Liver (tissue), 9 donors: ENCODE results near the gene CUL1. TPM values are rescaled to one million over a fixed set of nuclear protein-coding genes. Genes with fewer than 3 reads are reported as not detected.

Experiments used
- DNase-seq: peaks from one replicate; pipeline ENCODE4 v3.0.0-alpha.2; 2017; ENCODE audit warnings: low spot score
- H3K27ac ChIP-seq, 2 donors: one replicate each; pipeline ENCODE4 v1.7.0; 2013; ENCODE audit warnings: inconsistent platforms in 2 of 2, low read length in 2 of 2, control low read depth in 1 of 2, low read depth in 1 of 2, mild to moderate bottlenecking in 1 of 2
- H3K27me3 ChIP-seq, 4 donors: one replicate each; pipeline versions ENCODE4 v1.6.1 to v1.7.0; 2013; ENCODE audit warnings: low read length in 3 of 4, inconsistent platforms in 1 of 4, mild to moderate bottlenecking in 1 of 4, moderate library complexity in 1 of 4; ENCODE audit not compliant: control insufficient read depth in 4 of 4, insufficient read depth in 4 of 4
- H3K36me3 ChIP-seq, 4 donors: one replicate each; pipeline versions ENCODE4 v1.6.1 to v1.7.0; 2013; ENCODE audit warnings: low read length in 3 of 4, mild to moderate bottlenecking in 3 of 4, low read depth in 1 of 4, moderate library complexity in 1 of 4; ENCODE audit not compliant: control insufficient read depth in 4 of 4, insufficient read depth in 3 of 4
- H3K4me1 ChIP-seq, 4 donors: one replicate each; pipeline versions ENCODE4 v1.6.1 to v1.7.0; 2013; ENCODE audit warnings: low read length in 3 of 4, mild to moderate bottlenecking in 3 of 4, moderate library complexity in 1 of 4; ENCODE audit not compliant: control insufficient read depth in 4 of 4, insufficient read depth in 4 of 4
- H3K4me3 ChIP-seq, 3 donors: one replicate each; pipeline versions ENCODE4 v1.6.1 to v1.7.0; 2013; ENCODE audit warnings: low read length in 3 of 3, control low read depth in 1 of 3, low read depth in 1 of 3, mild to moderate bottlenecking in 1 of 3
- H3K9ac ChIP-seq, 2 donors: one replicate each; pipeline ENCODE4 v1.7.0; 2013; ENCODE audit warnings: low read length in 2 of 2, mild to moderate bottlenecking in 2 of 2, moderate library complexity in 2 of 2, control low read depth in 1 of 2, low read depth in 1 of 2
- H3K9me3 ChIP-seq, 4 donors: one replicate each; pipeline versions ENCODE4 v1.6.1 to v1.7.0; 2013; ENCODE audit warnings: low read length in 3 of 4; ENCODE audit not compliant: control insufficient read depth in 4 of 4
- ATF3 ChIP-seq: IDR thresholded peaks from 2 replicates; pipeline ENCODE4 v1.6.1; 2016; ENCODE audit warnings: antibody characterized with exemption
- CTCF ChIP-seq: fragments of 150-350 bp; IDR thresholded peaks from 2 replicates; pipeline ENCODE4 v1.5.1; 2017; ENCODE audit warnings: improper control_type of control experiment, low read depth, low read length; ENCODE audit not compliant: missing input control
- FOXA1 ChIP-seq: IDR thresholded peaks from 2 replicates; pipeline ENCODE4 v1.6.1; 2016; ENCODE audit warnings: antibody characterized with exemption
- FOXA2 ChIP-seq: IDR thresholded peaks from 2 replicates; pipeline ENCODE4 v1.6.1; 2016; ENCODE audit warnings: antibody characterized with exemption
- GABPA ChIP-seq, 2 donors: IDR thresholded peaks in 1 of 2; conservative IDR thresholded peaks in 1 of 2; 2 replicates each; pipeline ENCODE4 v1.6.1; 2016; ENCODE audit warnings: antibody characterized with exemption in 2 of 2, mild to moderate bottlenecking in 1 of 2, moderate library complexity in 1 of 2
- HNF4A ChIP-seq, 2 donors: conservative IDR thresholded peaks; 2 replicates each; pipeline ENCODE4 v1.6.1; 2016; ENCODE audit warnings: antibody characterized with exemption in 2 of 2, mild to moderate bottlenecking in 2 of 2
- SP1 ChIP-seq: IDR thresholded peaks from 2 replicates; pipeline ENCODE4 v1.6.1; 2018; ENCODE audit warnings: antibody characterized with exemption, mild to moderate bottlenecking
- TAF1 ChIP-seq: conservative IDR thresholded peaks from 2 replicates; pipeline ENCODE4 v1.6.1; 2016; ENCODE audit warnings: antibody characterized with exemption, mild to moderate bottlenecking
- YY1 ChIP-seq: IDR thresholded peaks from 2 replicates; pipeline ENCODE4 v1.6.1; 2016; ENCODE audit warnings: antibody characterized with exemption, mild to moderate bottlenecking
- ZBTB33 ChIP-seq: IDR thresholded peaks from 2 replicates; pipeline ENCODE4 v1.6.1; 2016; ENCODE audit warnings: antibody characterized with exemption
- WGBS: extraction: QIAGEN DNeasy Blood & Tissue Kit; methylation state at CpG from one replicate; pipeline ENCODE4 v1.1.7; 2013; 5-methylcytosine and 5-hydroxymethylcytosine counted together
- polyA plus RNA-seq, 2 donors: library from polyadenylated mRNA; stranded (reverse) in 1 of 2; unstranded in 1 of 2; fragments of 200-250 nt in 1 of 2; fragments of >200 nt in 1 of 2; fragmentation: Nextera tagmentation in 1 of 2; extraction: Ambion mirVana in 1 of 2; gene quantifications; one replicate each; pipeline versions ENCODE4 v1.2.1 to v1.2.3, GENCODE V29; 2013 to 2015
- total RNA-seq, 2 donors: library from RNA; depleted of rRNA; stranded (reverse); fragments of >200 nt; gene quantifications; one replicate each; pipeline ENCODE4 v1.2.3, GENCODE V29; 2014
- TF ChIP-seq, protein P1 (sequence below): IDR thresholded peaks from 2 replicates; pipeline ENCODE4 v1.6.1; 2016; ENCODE audit warnings: antibody characterized with exemption
- TF ChIP-seq, protein P2 (sequence below): IDR thresholded peaks from 2 replicates; pipeline ENCODE4 v1.6.1; 2016; ENCODE audit warnings: antibody characterized with exemption, mild to moderate bottlenecking
- donor health status: healthy.
- donor health status: healthy.
- donor health status: healthy.
- donor health status: healthy.
- donor health status: healthy.

CUL1 gene
- total and polyA plus RNA-seq, 4 donors, result 21.7 to 56.7 (median 26.7) TPM

- 96% methylated on average over 2 of the region's 2 CpGs for WGBS
- H3K9me3 ChIP-seq, result no peaks in the 10 kb centered on the region
- no peak for DNase-seq
- no peak overlapping the region for H3K9ac ChIP-seq
- H3K36me3 ChIP-seq, result peaks cover 0 to 1% (median 0%) of the 10 kb centered on the region in 4 donors
- TF ChIP-seq ZBTB33, result no peak
- H3K27ac ChIP-seq, result no peak overlapping the region
- H3K4me1 ChIP-seq, result no peaks in the 10 kb centered on the region
- no peaks in the 10 kb centered on the region for H3K27me3 ChIP-seq
- H3K4me3 ChIP-seq, result no peak overlapping the region
Measured at GRCh38 chr7:148831782-148832181, 133.1 kb downstream of the CUL1 start.

DNA sequence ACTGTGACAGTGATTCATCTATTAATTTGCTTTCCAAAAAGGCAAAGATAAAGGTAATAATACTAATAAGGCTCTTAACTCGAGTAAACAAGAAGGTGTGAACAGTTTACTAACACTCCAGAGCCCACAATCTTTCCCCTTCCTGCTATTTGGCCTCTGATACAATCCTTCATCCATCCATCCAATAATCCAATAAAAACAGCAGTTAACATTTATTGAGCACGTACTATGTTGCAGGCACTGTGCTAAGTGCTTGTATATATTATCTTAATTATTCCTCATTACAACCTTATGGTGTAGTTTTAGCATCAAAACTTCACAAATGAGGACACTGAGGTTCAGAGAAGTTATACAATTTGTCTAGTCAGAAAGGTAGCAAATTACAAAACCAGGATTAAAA is 135.9 kb downstream of the CUL1 start:
- no peaks in the 10 kb centered on the region for H3K9me3 ChIP-seq
- no peak overlapping the region for H3K27ac ChIP-seq
- no peaks in the 10 kb centered on the region for H3K4me1 ChIP-seq
- no peak overlapping the region for H3K4me3 ChIP-seq
- H3K9ac ChIP-seq, result no peak overlapping the region
- DNase-seq, result no peak
- no peaks in the 10 kb centered on the region for H3K36me3 ChIP-seq
- no peak for TF ChIP-seq SP1
- TF ChIP-seq HNF4A (conservative IDR thresholded peaks at IDR 0.05), result no peak
- TF ChIP-seq FOXA1, result no peak
- TF ChIP-seq, protein P1, sequence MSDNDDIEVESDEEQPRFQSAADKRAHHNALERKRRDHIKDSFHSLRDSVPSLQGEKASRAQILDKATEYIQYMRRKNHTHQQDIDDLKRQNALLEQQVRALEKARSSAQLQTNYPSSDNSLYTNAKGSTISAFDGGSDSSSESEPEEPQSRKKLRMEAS, result no peak
- TF ChIP-seq, protein P2, sequence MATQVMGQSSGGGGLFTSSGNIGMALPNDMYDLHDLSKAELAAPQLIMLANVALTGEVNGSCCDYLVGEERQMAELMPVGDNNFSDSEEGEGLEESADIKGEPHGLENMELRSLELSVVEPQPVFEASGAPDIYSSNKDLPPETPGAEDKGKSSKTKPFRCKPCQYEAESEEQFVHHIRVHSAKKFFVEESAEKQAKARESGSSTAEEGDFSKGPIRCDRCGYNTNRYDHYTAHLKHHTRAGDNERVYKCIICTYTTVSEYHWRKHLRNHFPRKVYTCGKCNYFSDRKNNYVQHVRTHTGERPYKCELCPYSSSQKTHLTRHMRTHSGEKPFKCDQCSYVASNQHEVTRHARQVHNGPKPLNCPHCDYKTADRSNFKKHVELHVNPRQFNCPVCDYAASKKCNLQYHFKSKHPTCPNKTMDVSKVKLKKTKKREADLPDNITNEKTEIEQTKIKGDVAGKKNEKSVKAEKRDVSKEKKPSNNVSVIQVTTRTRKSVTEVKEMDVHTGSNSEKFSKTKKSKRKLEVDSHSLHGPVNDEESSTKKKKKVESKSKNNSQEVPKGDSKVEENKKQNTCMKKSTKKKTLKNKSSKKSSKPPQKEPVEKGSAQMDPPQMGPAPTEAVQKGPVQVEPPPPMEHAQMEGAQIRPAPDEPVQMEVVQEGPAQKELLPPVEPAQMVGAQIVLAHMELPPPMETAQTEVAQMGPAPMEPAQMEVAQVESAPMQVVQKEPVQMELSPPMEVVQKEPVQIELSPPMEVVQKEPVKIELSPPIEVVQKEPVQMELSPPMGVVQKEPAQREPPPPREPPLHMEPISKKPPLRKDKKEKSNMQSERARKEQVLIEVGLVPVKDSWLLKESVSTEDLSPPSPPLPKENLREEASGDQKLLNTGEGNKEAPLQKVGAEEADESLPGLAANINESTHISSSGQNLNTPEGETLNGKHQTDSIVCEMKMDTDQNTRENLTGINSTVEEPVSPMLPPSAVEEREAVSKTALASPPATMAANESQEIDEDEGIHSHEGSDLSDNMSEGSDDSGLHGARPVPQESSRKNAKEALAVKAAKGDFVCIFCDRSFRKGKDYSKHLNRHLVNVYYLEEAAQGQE, result no peak
- no peak for TF ChIP-seq TAF1
- no peak for TF ChIP-seq YY1
- TF ChIP-seq FOXA2, result no peak
- no peak for TF ChIP-seq CTCF
- TF ChIP-seq ATF3, result no peak
- TF ChIP-seq GABPA (IDR thresholded peaks at IDR 0.05 in 1 of 2, conservative IDR thresholded peaks at IDR 0.05 in 1 of 2), result no peak
- H3K27me3 ChIP-seq, result no peaks in the 10 kb centered on the region
- 96% methylated on average over 2 of the region's 2 CpGs for WGBS
